H9 (cell line): Measurements from ENCODE around the gene AIG1. TPM values are rescaled to one million over a fixed set of nuclear protein-coding genes. Genes with fewer than 3 reads are reported as not detected.

Experiments used
- DNase-seq: peaks from one replicate; pipeline ENCODE4 v3.0.0-alpha.2; 2017
- H2AFZ ChIP-seq: one replicate; pipeline ENCODE4 v1.6.1; 2013; ENCODE audit warnings: mild to moderate bottlenecking, low read length, control low read depth, moderate library complexity
- H2AK5ac ChIP-seq: 2 replicates; pipeline ENCODE4 v1.6.1; 2013; ENCODE audit warnings: low read length, control low read depth, mixed read lengths; ENCODE audit not compliant: insufficient read length
- H2BK120ac ChIP-seq: one replicate; pipeline ENCODE4 v1.6.1; 2013; ENCODE audit warnings: low read depth, mild to moderate bottlenecking, low read length, control low read depth, inconsistent platforms; ENCODE audit not compliant: poor library complexity, severe bottlenecking
- H2BK12ac ChIP-seq: 2 replicates; pipeline ENCODE4 v1.6.1; 2013; ENCODE audit warnings: low read length, control low read depth, mixed read lengths, low read depth; ENCODE audit not compliant: insufficient read length
- H2BK15ac ChIP-seq: 2 replicates; pipeline ENCODE4 v1.6.1; 2013; ENCODE audit warnings: low read depth, low read length, control low read depth
- H2BK20ac ChIP-seq: one replicate; pipeline ENCODE4 v1.6.1; 2013; ENCODE audit warnings: low read depth, mild to moderate bottlenecking, low read length, control low read depth, inconsistent platforms; ENCODE audit not compliant: poor library complexity, severe bottlenecking
- H2BK5ac ChIP-seq: 2 replicates; pipeline ENCODE4 v1.6.1; 2013; ENCODE audit warnings: low read length, control low read depth, mixed read lengths; ENCODE audit not compliant: insufficient read length
- H3K14ac ChIP-seq: 2 replicates; pipeline ENCODE4 v1.6.1; 2013; ENCODE audit warnings: low read length, control low read depth; ENCODE audit not compliant: insufficient read depth
- H3K18ac ChIP-seq: 2 replicates; pipeline ENCODE4 v1.6.1; 2013; ENCODE audit warnings: low read depth, mild to moderate bottlenecking, mixed read lengths, low read length, control low read depth; ENCODE audit not compliant: insufficient read length
- H3K23ac ChIP-seq: 2 replicates; pipeline ENCODE4 v1.6.1; 2013; ENCODE audit warnings: low read length, control low read depth, mixed read lengths, low read depth; ENCODE audit not compliant: insufficient read length
- H3K23me2 ChIP-seq: 2 replicates; pipeline ENCODE4 v1.6.1; 2013; ENCODE audit warnings: low read depth, mild to moderate bottlenecking, mixed read lengths, low read length, control low read depth; ENCODE audit not compliant: insufficient read length, poor library complexity, severe bottlenecking
- H3K27ac ChIP-seq: 2 replicates; pipeline ENCODE4 v1.5.1; 2013; ENCODE audit warnings: low read length, control low read depth, mixed read lengths, low read depth; ENCODE audit not compliant: insufficient read length
- H3K27me3 ChIP-seq: 2 replicates; pipeline ENCODE4 v1.6.1; 2013; ENCODE audit warnings: low read length, control low read depth, inconsistent platforms; ENCODE audit not compliant: insufficient read depth
- H3K4ac ChIP-seq: 2 replicates; pipeline ENCODE4 v1.6.1; 2013; ENCODE audit warnings: low read depth, mild to moderate bottlenecking, control low read depth, inconsistent platforms, low read length, moderate library complexity
- H3K4me1 ChIP-seq: 2 replicates; pipeline ENCODE4 v1.6.1; 2013; ENCODE audit warnings: low read length, control low read depth, inconsistent platforms; ENCODE audit not compliant: insufficient read depth
- H3K4me2 ChIP-seq: 2 replicates; pipeline ENCODE4 v1.6.1; 2013; ENCODE audit warnings: low read length, control low read depth, mixed read lengths; ENCODE audit not compliant: insufficient read length, insufficient read depth
- H3K56ac ChIP-seq: 2 replicates; pipeline ENCODE4 v1.6.1; 2013; ENCODE audit warnings: low read depth, mild to moderate bottlenecking, mixed read lengths, low read length, control low read depth; ENCODE audit not compliant: insufficient read length
- H3K79me1 ChIP-seq: 2 replicates; pipeline ENCODE4 v1.6.1; 2013; ENCODE audit warnings: low read depth, mild to moderate bottlenecking, moderate library complexity, low read length, control low read depth, inconsistent platforms; ENCODE audit not compliant: insufficient read depth, poor library complexity, severe bottlenecking
- H3K79me2 ChIP-seq: 2 replicates; pipeline ENCODE4 v1.6.1; 2013; ENCODE audit warnings: low read length, control low read depth, inconsistent platforms; ENCODE audit not compliant: insufficient read depth
- H3K9ac ChIP-seq: 2 replicates; pipeline ENCODE4 v1.6.1; 2013; ENCODE audit warnings: low read length, control low read depth, mixed read lengths; ENCODE audit not compliant: insufficient read length; ENCODE audit errors: extremely low read depth
- H3K9me3 ChIP-seq: one replicate; pipeline ENCODE4 v1.6.1; 2013; ENCODE audit warnings: low read depth, low read length, inconsistent platforms; ENCODE audit not compliant: control insufficient read depth
- H3T11ph ChIP-seq: one replicate; pipeline ENCODE4 v1.6.1; 2013; ENCODE audit warnings: mild to moderate bottlenecking, low read length, control low read depth, inconsistent platforms
- H4K20me1 ChIP-seq: one replicate; pipeline ENCODE4 v1.6.1; 2013; ENCODE audit not compliant: control insufficient read depth, insufficient read length, insufficient read depth
- H4K5ac ChIP-seq: 2 replicates; pipeline ENCODE4 v1.6.1; 2013; ENCODE audit warnings: low read depth, mild to moderate bottlenecking, mixed read lengths, low read length, control low read depth; ENCODE audit not compliant: insufficient read length
- H4K8ac ChIP-seq: replicated peaks from 2 replicates; pipeline ENCODE4 v1.6.1; 2013; ENCODE audit warnings: low read length, control low read depth, mixed read lengths, low read depth; ENCODE audit not compliant: insufficient read length
- H4K91ac ChIP-seq: 2 replicates; pipeline ENCODE4 v1.6.1; 2013; ENCODE audit warnings: low read depth, mild to moderate bottlenecking, moderate library complexity, mixed read lengths, low read length, control low read depth; ENCODE audit not compliant: insufficient read length
- H3K27ac Mint-ChIP-seq, 3 experiments: 2 replicates in 2 of 3; 3 replicates in 1 of 3; pipeline ENCODE4 v1.8.0; 2020 to 2021; ENCODE audit warnings: mixed read lengths in 3 of 3, mild to moderate bottlenecking in 1 of 3, moderate library complexity in 1 of 3
- H3K27me3 Mint-ChIP-seq: 2 replicates; pipeline ENCODE4 v1.8.0; 2021; ENCODE audit warnings: low read depth, mild to moderate bottlenecking, moderate library complexity, mixed read lengths
- H3K36me3 Mint-ChIP-seq, 3 experiments: 2 replicates in 2 of 3; 3 replicates in 1 of 3; pipeline ENCODE4 v1.8.0; 2020 to 2021; ENCODE audit warnings: low read depth in 3 of 3, mixed read lengths in 3 of 3; ENCODE audit not compliant: insufficient read depth in 1 of 3
- H3K4me1 Mint-ChIP-seq, 2 experiments: 2 replicates each; pipeline ENCODE4 v1.8.0; 2020; ENCODE audit warnings: mixed read lengths in 2 of 2
- H3K4me3 Mint-ChIP-seq, 2 experiments: 2 replicates in 1 of 2; 3 replicates in 1 of 2; pipeline ENCODE4 v1.8.0; 2020 to 2021; ENCODE audit warnings: mild to moderate bottlenecking in 2 of 2, mixed read lengths in 2 of 2, moderate library complexity in 1 of 2
- H3K9me3 Mint-ChIP-seq, 2 experiments: 2 replicates in 1 of 2; 3 replicates in 1 of 2; pipeline ENCODE4 v1.8.0; 2020; ENCODE audit warnings: mild to moderate bottlenecking in 2 of 2, mixed read lengths in 2 of 2, moderate library complexity in 1 of 2
- CTCF ChIP-seq: fragments of 200-600 bp; sonication (generic); conservative IDR thresholded peaks from 3 replicates; pipeline ENCODE4 v1.8.0; 2021; ENCODE audit warnings: antibody characterized with exemption, mild to moderate bottlenecking
- whole genome bisulfite sequencing: extraction: QIAGEN DNeasy Blood & Tissue Kit; methylation state at CpG from one replicate; pipeline ENCODE4 v1.1.7; 2013; ENCODE audit warnings: missing lambda C conversion rate, low lambda C conversion rate, mixed read lengths; ENCODE audit not compliant: insufficient read length; ENCODE audit errors: extremely low coverage; 5-methylcytosine and 5-hydroxymethylcytosine counted together
- total RNA-seq: library from RNA; stranded (reverse); gene quantifications from 2 replicates; pipeline ENCODE4 v1.2.1, GENCODE V29; 2021

The AIG1 gene
- total RNA-seq, 1 experiment from 2014 or later = 44.6 TPM

GRCh38 chr6:143135797-143136561, 75.3 kb downstream of the AIG1 start:
- no peaks in the 10 kb centered on the region for H3K4me1 Mint-ChIP-seq
- Histone ChIP-seq H2BK12ac (no peak overlapping the region), H3K79me2 (no peaks in the 10 kb centered on the region), H3K79me1 (no peaks in the 10 kb centered on the region), H3T11ph (no peak overlapping the region), H3K56ac (no peak overlapping the region), H3K23ac (no peak overlapping the region), H2BK5ac (no peak overlapping the region), H3K23me2 (no peaks in the 10 kb centered on the region), H2BK15ac (no peak overlapping the region), H2AFZ (no peak overlapping the region), H2BK120ac (no peak overlapping the region), H3K27ac (no peak overlapping the region), H3K9me3 (no peaks in the 10 kb centered on the region), H2AK5ac (no peak overlapping the region), H3K9ac (no peak overlapping the region), H4K8ac (no peak overlapping the region), H3K4ac (no peak overlapping the region), H3K4me2 (no peak overlapping the region), H3K14ac (no peak overlapping the region), H3K27me3 (no peaks in the 10 kb centered on the region), H4K91ac (no peak overlapping the region), H4K5ac (no peak overlapping the region), H4K20me1 (no peaks in the 10 kb centered on the region), H3K18ac (no peak overlapping the region), H3K4me1 (no peaks in the 10 kb centered on the region), H2BK20ac (no peak overlapping the region)
- no peak overlapping the region for H3K27ac Mint-ChIP-seq
- H3K9me3 Mint-ChIP-seq = peaks cover 5 to 6% of the 10 kb centered on the region in 2 experiments; a peak in 4 of 5 replicates
- H3K36me3 Mint-ChIP-seq = peaks cover 10 to 26% (median 14%) of the 10 kb centered on the region in 3 experiments
- no peak overlapping the region for H3K4me3 Mint-ChIP-seq
- no CpG with 5 or more reads among the region's 3 CpGs for WGBS
- DNase-seq = no peak
- H3K27me3 Mint-ChIP-seq = no peaks in the 10 kb centered on the region
- TF ChIP-seq CTCF = no peak
